ENCODE data around the gene EFHD1. TPM values are rescaled to one million over a fixed set of nuclear protein-coding genes. Genes with fewer than 3 reads are reported as not detected.

The EFHD1 gene
- total and polyA plus RNA-seq, 2 of the 13 experiments (the other 11 are each of a cell fraction or from before 2014, with no cell fraction given), result 0.09 TPM; not detected in 1

- TF ChIP-seq, protein P1, sequence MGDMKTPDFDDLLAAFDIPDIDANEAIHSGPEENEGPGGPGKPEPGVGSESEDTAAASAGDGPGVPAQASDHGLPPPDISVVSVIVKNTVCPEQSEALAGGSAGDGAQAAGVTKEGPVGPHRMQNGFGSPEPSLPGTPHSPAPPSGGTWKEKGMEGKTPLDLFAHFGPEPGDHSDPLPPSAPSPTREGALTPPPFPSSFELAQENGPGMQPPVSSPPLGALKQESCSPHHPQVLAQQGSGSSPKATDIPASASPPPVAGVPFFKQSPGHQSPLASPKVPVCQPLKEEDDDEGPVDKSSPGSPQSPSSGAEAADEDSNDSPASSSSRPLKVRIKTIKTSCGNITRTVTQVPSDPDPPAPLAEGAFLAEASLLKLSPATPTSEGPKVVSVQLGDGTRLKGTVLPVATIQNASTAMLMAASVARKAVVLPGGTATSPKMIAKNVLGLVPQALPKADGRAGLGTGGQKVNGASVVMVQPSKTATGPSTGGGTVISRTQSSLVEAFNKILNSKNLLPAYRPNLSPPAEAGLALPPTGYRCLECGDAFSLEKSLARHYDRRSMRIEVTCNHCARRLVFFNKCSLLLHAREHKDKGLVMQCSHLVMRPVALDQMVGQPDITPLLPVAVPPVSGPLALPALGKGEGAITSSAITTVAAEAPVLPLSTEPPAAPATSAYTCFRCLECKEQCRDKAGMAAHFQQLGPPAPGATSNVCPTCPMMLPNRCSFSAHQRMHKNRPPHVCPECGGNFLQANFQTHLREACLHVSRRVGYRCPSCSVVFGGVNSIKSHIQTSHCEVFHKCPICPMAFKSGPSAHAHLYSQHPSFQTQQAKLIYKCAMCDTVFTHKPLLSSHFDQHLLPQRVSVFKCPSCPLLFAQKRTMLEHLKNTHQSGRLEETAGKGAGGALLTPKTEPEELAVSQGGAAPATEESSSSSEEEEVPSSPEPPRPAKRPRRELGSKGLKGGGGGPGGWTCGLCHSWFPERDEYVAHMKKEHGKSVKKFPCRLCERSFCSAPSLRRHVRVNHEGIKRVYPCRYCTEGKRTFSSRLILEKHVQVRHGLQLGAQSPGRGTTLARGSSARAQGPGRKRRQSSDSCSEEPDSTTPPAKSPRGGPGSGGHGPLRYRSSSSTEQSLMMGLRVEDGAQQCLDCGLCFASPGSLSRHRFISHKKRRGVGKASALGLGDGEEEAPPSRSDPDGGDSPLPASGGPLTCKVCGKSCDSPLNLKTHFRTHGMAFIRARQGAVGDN (CRISPR knock-in tag; IDR thresholded peaks at IDR 0.05), result peak; percentile 96
- no peak; the same call in 1 of the 2 replicates for TF ChIP-seq ZNF331 (CRISPR knock-in tag; IDR thresholded peaks at IDR 0.05)
- no peak for TF ChIP-seq NR3C1 (CRISPR knock-in tag; IDR thresholded peaks at IDR 0.05)
- peak; percentile 67; the same call in 1 of the 2 replicates for TF ChIP-seq ZNF292 (CRISPR knock-in tag; IDR thresholded peaks at IDR 0.05; ENCODE audit: borderline replicate concordance, low read depth)
- no peak for TF ChIP-seq CENPT (CRISPR knock-in tag; IDR thresholded peaks at IDR 0.05; ENCODE audit: low read depth)
- peak; percentile 76 to 98 for TF ChIP-seq HMGXB4 (CRISPR knock-in tag; IDR thresholded peaks at IDR 0.05; ENCODE audit: borderline replicate concordance in 1 of 2, low read depth in 1 of 2)
- peak; percentile 64; the same call in 1 of the 2 replicates for TF ChIP-seq ETV6 (CRISPR knock-in tag; conservative IDR thresholded peaks at IDR 0.05)
- no peak for TF ChIP-seq HMG20A (CRISPR knock-in tag; IDR thresholded peaks at IDR 0.05; ENCODE audit: borderline replicate concordance)
- no peak for TF ChIP-seq NCOA5 (CRISPR knock-in tag; IDR thresholded peaks at IDR 0.05)
- peak; percentile 96 for TF ChIP-seq MAZ (IDR thresholded peaks at IDR 0.05; ENCODE audit: borderline replicate concordance, low read depth, low read length)
- TF ChIP-seq MAZ (CRISPR knock-in tag; IDR thresholded peaks at IDR 0.05; ENCODE audit: low read depth), result peak; percentile 88
- peak; percentile 55; the same call in 1 of the 2 replicates for TF ChIP-seq SP2 (CRISPR knock-in tag; IDR thresholded peaks at IDR 0.05)
- TF ChIP-seq ZNF30 (CRISPR knock-in tag; IDR thresholded peaks at IDR 0.05), result no peak
- no peak for TF ChIP-seq HHEX (CRISPR knock-in tag; IDR thresholded peaks at IDR 0.05)
- TF ChIP-seq RBFOX2 (IDR thresholded peaks at IDR 0.05; ENCODE audit: low read depth, low read length), result peak; percentile 96
- peak; percentile 96 for TF ChIP-seq AGO2 (optimal IDR thresholded peaks at IDR 0.05; ENCODE audit: low read depth, low read length)
- no peak; the same call in 1 of the 2 replicates for TF ChIP-seq SNAPC2 (CRISPR knock-in tag; IDR thresholded peaks at IDR 0.05)
- no peak for TF ChIP-seq NBN (conservative IDR thresholded peaks at IDR 0.05)
- TF ChIP-seq POLR2AphosphoS5 (IDR thresholded peaks at IDR 0.05; ENCODE audit: low read depth, low read length), result peak; percentile 95
- peak; percentile 54; the same call in 1 of the 2 replicates for TF ChIP-seq ATF5 (CRISPR knock-in tag; IDR thresholded peaks at IDR 0.05; ENCODE audit: low read depth)
- peak; percentile 50; the same call in 1 of the 2 replicates for TF ChIP-seq ZNF790 (CRISPR knock-in tag; IDR thresholded peaks at IDR 0.05; ENCODE audit: borderline replicate concordance)
- no peak for TF ChIP-seq ZNF513 (CRISPR knock-in tag; conservative IDR thresholded peaks at IDR 0.05)
These were observed 63.8 kb downstream of the EFHD1 start, which contains the start of gene GIGYF2 (continued) for GRCh38 chr2:232697059-232697806.

Data from HepG2 (cell line).